ENCODE data around the gene FSD1. TPM values are rescaled to one million over a fixed set of nuclear protein-coding genes. Genes with fewer than 3 reads are reported as not detected.

The FSD1 gene
- polyA plus RNA-seq, 4 donors: 1.3 to 3.2 (median 2.0) TPM

DNA sequence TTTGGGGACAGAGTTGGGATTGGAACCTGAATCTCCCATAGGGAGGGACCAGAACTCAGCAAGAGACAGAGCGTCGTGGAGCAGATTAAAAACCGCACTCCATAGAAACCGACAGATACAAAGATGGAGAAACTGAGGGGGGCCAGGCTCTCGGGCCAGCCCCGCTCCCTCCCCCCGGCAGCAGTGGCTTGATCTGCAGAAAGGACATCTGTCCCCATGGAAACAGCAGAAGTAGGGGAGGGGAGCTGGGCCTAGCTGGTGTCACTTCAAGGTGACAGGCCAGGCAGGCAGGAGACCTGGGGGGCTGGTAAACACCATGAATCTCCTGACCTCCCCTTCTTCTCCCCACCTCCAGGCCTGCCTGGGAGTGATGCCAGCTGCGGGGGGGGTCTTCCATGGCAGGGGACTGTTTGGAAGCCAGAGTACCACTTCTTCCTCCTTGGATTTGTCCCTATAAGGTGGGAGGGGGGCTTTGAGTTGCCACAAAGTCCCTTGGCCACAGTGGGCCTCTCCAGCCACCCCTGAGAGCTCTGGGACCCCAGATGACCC lies 13.1 kb upstream of the FSD1 start:
- no peak overlapping the region for H3K4me3 ChIP-seq (ENCODE audit: low read depth in 1 of 3, low read length in 3 of 3)
- WGBS, 3 donors: 69 to 87% (median 85%) methylated on average over 8 of the region's 8 CpGs
- FAIRE-seq: no peak

DNA sequence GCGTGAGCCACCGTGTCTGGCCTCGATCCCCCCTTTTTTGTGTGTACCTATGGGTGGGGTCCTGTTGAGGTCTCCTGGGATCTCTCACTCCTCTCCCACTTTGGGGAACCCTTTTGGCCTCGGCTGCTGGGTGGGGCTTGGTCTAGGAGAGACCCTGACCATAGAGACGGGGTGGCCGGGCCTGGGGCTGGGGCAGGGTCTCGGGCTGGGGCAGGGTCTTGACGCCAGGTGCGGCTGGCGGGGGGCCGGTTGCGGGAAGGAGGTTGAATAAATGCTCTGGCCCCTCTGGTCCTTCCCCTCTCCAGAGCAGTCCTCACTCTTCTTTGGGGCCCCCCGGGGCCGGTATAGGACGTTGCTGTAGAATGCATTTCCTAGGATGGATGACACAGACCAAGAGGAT lies 11.9 kb upstream of the FSD1 start:
- Histone ChIP-seq H3K9me3 (ENCODE audit: control insufficient read depth in 2 of 2, insufficient read depth in 1 of 2, low read depth in 1 of 2, low read length in 1 of 2) (no peaks in the 10 kb centered on the region), H3K4me1 (ENCODE audit: control insufficient read depth in 3 of 3, insufficient read depth in 2 of 3, low read depth in 1 of 3, low read length in 2 of 3) (no peaks in the 10 kb centered on the region), H3K27me3 (ENCODE audit: control insufficient read depth in 3 of 3, insufficient read depth in 3 of 3, low read length in 3 of 3) (no peaks in the 10 kb centered on the region), H3K36me3 (ENCODE audit: control insufficient read depth in 3 of 3, insufficient read depth in 2 of 3, low read depth in 1 of 3, low read length in 3 of 3) (peaks cover 0 to 3% (median 0%) of the 10 kb centered on the region in 3 donors), H3K4me3 (ENCODE audit: low read depth in 1 of 3, low read length in 3 of 3) (no peak overlapping the region), H3K27ac (ENCODE audit: low read depth in 1 of 3, low read length in 2 of 3) (no peak overlapping the region)
- no peak for FAIRE-seq
- no peak for DNase-seq
- WGBS, 3 donors: 78 to 85% (median 78%) methylated on average over 9 to 15 of the region's 15 CpGs

More for the DNA sequence above, 13.1 kb upstream of the FSD1 start:
- Histone ChIP-seq H3K27me3 (ENCODE audit: control insufficient read depth in 3 of 3, insufficient read depth in 3 of 3, low read length in 3 of 3) (no peaks in the 10 kb centered on the region), H3K9me3 (ENCODE audit: control insufficient read depth in 2 of 2, insufficient read depth in 1 of 2, low read depth in 1 of 2, low read length in 1 of 2) (no peaks in the 10 kb centered on the region), H3K4me1 (ENCODE audit: control insufficient read depth in 3 of 3, insufficient read depth in 2 of 3, low read depth in 1 of 3, low read length in 2 of 3) (no peaks in the 10 kb centered on the region), H3K27ac (ENCODE audit: low read depth in 1 of 3, low read length in 2 of 3) (no peak overlapping the region), H3K36me3 (ENCODE audit: control insufficient read depth in 3 of 3, insufficient read depth in 2 of 3, low read depth in 1 of 3, low read length in 3 of 3) (peaks cover 0 to 3% (median 0%) of the 10 kb centered on the region in 3 donors)
- no peak for DNase-seq

DNA sequence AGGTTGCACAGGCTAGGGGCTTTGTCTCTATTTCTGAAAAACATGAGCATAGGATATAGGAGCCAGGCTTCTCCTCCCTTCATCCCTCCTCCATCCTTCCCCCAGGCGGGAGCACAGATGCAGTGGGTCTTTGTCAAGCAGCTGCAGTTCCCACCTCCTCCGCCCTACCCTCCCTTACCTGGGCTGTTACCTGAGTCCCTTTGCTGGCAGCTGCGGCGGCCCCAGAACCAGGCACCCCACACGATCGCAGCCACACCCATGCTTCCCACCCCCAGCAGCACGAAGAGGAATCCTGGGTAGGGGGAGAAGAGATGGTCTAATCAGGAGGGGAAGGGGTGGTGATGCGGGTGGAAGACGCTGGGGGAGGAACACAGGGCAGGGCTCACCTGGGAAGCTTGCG lies 10.0 kb upstream of the FSD1 start:
- H3K9me3 ChIP-seq (ENCODE audit: control insufficient read depth in 2 of 2, insufficient read depth in 1 of 2, low read depth in 1 of 2, low read length in 1 of 2): no peaks in the 10 kb centered on the region
- H3K4me1 ChIP-seq (ENCODE audit: control insufficient read depth in 3 of 3, insufficient read depth in 2 of 3, low read depth in 1 of 3, low read length in 2 of 3): no peaks in the 10 kb centered on the region
- H3K27ac ChIP-seq (ENCODE audit: low read depth in 1 of 3, low read length in 2 of 3): no peak overlapping the region
- no peaks in the 10 kb centered on the region for H3K27me3 ChIP-seq (ENCODE audit: control insufficient read depth in 3 of 3, insufficient read depth in 3 of 3, low read length in 3 of 3)
- no peak for FAIRE-seq
- no peak for DNase-seq
- 37 to 51% (median 40%) methylated on average over 10 of the region's 10 CpGs for WGBS, 3 donors
- H3K36me3 ChIP-seq (ENCODE audit: control insufficient read depth in 3 of 3, insufficient read depth in 2 of 3, low read depth in 1 of 3, low read length in 3 of 3): peaks cover 0 to 3% (median 0%) of the 10 kb centered on the region in 3 donors
- no peak overlapping the region for H3K4me3 ChIP-seq (ENCODE audit: low read depth in 1 of 3, low read length in 3 of 3)

DNA sequence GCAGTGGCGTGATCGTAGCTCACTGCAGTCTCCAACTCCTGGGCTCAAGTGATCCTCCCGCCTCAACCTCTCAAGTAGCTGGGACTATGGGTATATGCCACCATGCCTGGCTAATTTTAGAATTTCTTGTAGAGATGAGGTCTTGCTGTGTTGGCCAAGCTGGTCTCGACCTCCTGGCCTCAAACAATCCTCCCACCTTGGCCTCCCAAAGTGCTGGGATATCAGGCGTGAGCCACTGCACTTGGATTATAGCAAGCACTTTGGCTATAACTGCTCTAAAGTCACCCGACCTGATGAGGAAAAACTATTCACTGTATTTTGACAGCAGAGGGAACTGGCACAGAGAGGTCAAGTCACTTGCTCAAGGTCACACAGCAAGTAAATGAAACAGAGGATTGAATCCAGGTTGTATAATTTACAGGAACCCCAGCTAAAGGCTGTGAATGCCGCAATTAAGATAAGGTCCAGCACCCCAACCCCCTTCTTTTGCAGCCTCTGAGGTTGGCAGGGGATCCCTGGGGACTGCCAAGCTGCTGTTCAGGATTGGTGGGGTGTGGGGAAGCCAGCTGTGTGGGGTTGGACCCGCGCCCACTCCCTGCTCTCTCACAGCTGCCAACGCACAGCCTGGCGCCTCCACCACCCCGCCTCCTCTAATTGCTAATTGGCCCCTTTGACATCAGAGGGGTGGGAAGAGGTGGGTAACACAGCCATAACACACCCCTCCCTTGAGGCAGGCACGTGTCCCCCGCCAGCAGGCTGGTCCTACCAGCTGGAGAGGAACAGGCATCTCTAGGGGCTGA lies 8.2 kb upstream of the FSD1 start:
- Histone ChIP-seq H3K4me1 (ENCODE audit: control insufficient read depth in 3 of 3, insufficient read depth in 2 of 3, low read depth in 1 of 3, low read length in 2 of 3) (no peaks in the 10 kb centered on the region), H3K27me3 (ENCODE audit: control insufficient read depth in 3 of 3, insufficient read depth in 3 of 3, low read length in 3 of 3) (no peaks in the 10 kb centered on the region), H3K36me3 (ENCODE audit: control insufficient read depth in 3 of 3, insufficient read depth in 2 of 3, low read depth in 1 of 3, low read length in 3 of 3) (no peaks in the 10 kb centered on the region), H3K27ac (ENCODE audit: low read depth in 1 of 3, low read length in 2 of 3) (no peak overlapping the region), H3K9me3 (ENCODE audit: control insufficient read depth in 2 of 2, insufficient read depth in 1 of 2, low read depth in 1 of 2, low read length in 1 of 2) (no peaks in the 10 kb centered on the region), H3K4me3 (ENCODE audit: low read depth in 1 of 3, low read length in 3 of 3) (no peak overlapping the region)
- no peak for FAIRE-seq
- WGBS, 3 donors: 26 to 40% (median 38%) methylated on average over 12 to 14 of the region's 14 CpGs
- peak in 1 of 2 donors; percentile 21 for DNase-seq

DNA sequence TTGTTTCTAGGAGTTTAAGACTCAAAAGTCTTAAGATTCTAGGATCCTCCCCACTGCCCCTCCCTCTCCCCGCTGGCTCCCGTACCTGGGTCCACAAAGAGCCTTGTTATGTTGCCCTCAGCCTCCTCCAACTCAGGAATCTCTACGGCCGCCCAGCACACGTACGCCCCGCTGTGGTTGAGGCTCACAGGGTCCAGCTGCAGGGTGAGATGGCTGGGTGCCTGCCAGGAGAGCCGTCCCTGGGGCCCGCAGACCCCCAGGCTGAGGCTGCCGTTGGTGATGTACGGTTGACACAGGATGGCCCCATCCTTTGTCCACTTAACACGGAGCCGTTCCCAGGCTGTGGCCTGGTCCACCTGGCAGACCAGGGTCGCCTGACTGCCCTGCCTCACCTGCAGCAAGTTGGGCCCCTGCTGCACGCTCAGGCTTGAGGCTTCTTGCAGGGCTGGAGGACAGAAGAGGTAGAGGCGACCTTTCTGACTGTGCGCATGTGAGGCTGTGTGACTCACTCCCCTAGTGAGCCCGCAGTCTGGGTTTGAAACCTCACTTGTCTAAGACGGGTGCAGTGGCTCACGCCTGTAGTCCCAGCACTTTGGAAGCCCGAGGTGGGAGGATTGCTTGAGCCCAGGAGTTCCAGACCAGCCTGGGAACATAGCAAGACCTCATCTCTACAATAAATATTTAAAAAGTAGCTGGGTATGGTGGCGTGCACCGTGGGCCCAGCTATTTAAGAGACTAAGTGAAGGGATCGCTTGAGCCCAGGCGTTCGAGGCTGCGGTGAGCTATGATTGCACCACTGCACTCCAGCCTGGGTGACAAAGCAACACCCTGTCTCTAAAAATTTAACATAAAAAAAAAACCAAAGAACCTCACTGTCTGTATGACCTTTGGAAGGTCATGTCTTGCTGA lies 6.2 kb upstream of the FSD1 start:
- peak in 1 of 2 donors; percentile 22 for DNase-seq
- Histone ChIP-seq H3K27ac (ENCODE audit: low read depth in 1 of 3, low read length in 2 of 3) (no peak overlapping the region), H3K27me3 (ENCODE audit: control insufficient read depth in 3 of 3, insufficient read depth in 3 of 3, low read length in 3 of 3) (no peaks in the 10 kb centered on the region), H3K36me3 (ENCODE audit: control insufficient read depth in 3 of 3, insufficient read depth in 2 of 3, low read depth in 1 of 3, low read length in 3 of 3) (no peaks in the 10 kb centered on the region), H3K4me1 (ENCODE audit: control insufficient read depth in 3 of 3, insufficient read depth in 2 of 3, low read depth in 1 of 3, low read length in 2 of 3) (no peaks in the 10 kb centered on the region), H3K4me3 (ENCODE audit: low read depth in 1 of 3, low read length in 3 of 3) (peak overlapping the region in 1 of 3 donors; percentile 32), H3K9me3 (ENCODE audit: control insufficient read depth in 2 of 2, insufficient read depth in 1 of 2, low read depth in 1 of 2, low read length in 1 of 2) (no peaks in the 10 kb centered on the region)
- FAIRE-seq: no peak
- WGBS, 3 donors: 71 to 74% (median 72%) methylated on average over 27 of the region's 27 CpGs

DNA sequence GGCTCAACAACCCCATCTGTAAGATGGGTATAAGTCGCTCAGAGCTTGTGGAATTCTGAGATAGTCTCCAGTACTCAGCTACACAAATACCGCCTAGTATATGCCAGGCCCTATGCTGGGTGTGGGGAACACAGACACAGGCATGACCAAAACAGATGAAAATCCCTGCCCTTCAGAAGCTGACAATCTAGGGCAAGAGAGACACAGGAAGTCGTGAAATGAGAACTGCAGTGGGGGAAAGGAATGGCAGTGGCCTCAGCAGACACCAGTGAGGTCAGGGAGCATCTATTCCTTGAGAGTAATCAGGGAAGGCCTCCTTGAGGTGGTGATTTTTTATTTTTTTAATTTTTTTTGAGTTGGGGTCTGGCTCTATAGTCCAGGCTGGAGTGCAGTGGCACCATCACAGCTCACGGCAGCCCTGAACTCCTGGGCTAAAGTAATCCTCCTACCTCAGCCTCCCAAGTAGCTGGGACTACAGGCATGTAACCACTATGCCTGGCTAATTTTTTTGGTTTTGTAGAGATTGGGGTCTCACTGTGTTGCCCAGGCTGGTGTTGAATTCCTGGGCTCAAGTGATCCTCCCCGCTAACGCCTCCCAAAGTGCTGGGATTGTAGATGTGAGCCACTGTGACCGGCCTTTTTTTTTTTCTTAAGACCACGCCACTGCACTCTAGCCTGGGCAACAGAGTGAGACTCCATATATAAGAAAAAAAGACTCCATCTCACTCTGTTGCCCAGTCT lies 5.4 kb upstream of the FSD1 start:
- no peaks in the 10 kb centered on the region for H3K4me1 ChIP-seq (ENCODE audit: control insufficient read depth in 3 of 3, insufficient read depth in 2 of 3, low read depth in 1 of 3, low read length in 2 of 3)
- H3K27ac ChIP-seq (ENCODE audit: low read depth in 1 of 3, low read length in 2 of 3): no peak overlapping the region
- H3K36me3 ChIP-seq (ENCODE audit: control insufficient read depth in 3 of 3, insufficient read depth in 2 of 3, low read depth in 1 of 3, low read length in 3 of 3): no peaks in the 10 kb centered on the region
- no peaks in the 10 kb centered on the region for H3K27me3 ChIP-seq (ENCODE audit: control insufficient read depth in 3 of 3, insufficient read depth in 3 of 3, low read length in 3 of 3)
- FAIRE-seq (no peak), DNase-seq (no peak)
- WGBS, 3 donors: 71 to 87% (median 82%) methylated on average over 8 of the region's 8 CpGs
- H3K4me3 ChIP-seq (ENCODE audit: low read depth in 1 of 3, low read length in 3 of 3): no peak overlapping the region
- H3K9me3 ChIP-seq (ENCODE audit: control insufficient read depth in 2 of 2, insufficient read depth in 1 of 2, low read depth in 1 of 2, low read length in 1 of 2): no peaks in the 10 kb centered on the region

DNA sequence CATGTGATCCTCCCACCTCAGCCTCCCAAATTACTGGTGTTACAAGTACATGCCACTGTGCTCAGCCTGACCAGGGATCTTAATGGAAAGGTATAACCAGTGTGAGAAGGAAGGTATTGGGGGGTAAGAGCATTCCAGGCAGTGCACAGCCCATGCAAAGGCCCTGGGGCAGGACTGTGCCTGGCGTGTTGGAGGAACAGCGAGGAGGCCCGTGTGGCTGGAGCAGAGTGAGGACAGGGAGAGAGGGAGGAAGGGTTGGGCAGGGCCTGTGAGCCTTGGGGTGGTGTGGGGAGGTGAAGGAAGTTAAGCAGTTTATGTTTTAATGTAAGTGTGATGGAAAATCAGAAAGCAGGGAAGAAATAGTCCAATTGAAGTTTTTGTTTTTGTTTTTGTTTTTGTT lies 3.8 kb upstream of the FSD1 start:
- peaks cover 0 to 4% (median 0%) of the 10 kb centered on the region in 3 donors for H3K4me1 ChIP-seq (ENCODE audit: control insufficient read depth in 3 of 3, insufficient read depth in 2 of 3, low read depth in 1 of 3, low read length in 2 of 3)
- H3K27me3 ChIP-seq (ENCODE audit: control insufficient read depth in 3 of 3, insufficient read depth in 3 of 3, low read length in 3 of 3): peaks cover 0 to 5% (median 0%) of the 10 kb centered on the region in 3 donors
- no peak overlapping the region for H3K4me3 ChIP-seq (ENCODE audit: low read depth in 1 of 3, low read length in 3 of 3)
- no peaks in the 10 kb centered on the region for H3K36me3 ChIP-seq (ENCODE audit: control insufficient read depth in 3 of 3, insufficient read depth in 2 of 3, low read depth in 1 of 3, low read length in 3 of 3)
- FAIRE-seq: no peak
- no peaks in the 10 kb centered on the region for H3K9me3 ChIP-seq (ENCODE audit: control insufficient read depth in 2 of 2, insufficient read depth in 1 of 2, low read depth in 1 of 2, low read length in 1 of 2)
- WGBS, 3 donors: 88 to 95% (median 89%) methylated on average over 3 of the region's 3 CpGs
- no peak overlapping the region for H3K27ac ChIP-seq (ENCODE audit: low read depth in 1 of 3, low read length in 2 of 3)
- no peak for DNase-seq
